Measurements from ENCODE around the gene NYAP1. TPM values are rescaled to one million over a fixed set of nuclear protein-coding genes. Genes with fewer than 3 reads are reported as not detected.

The NYAP1 gene
- total RNA-seq, 4 donors from 2014 or later: 0.41 to 1.4 TPM; not detected in 2

GRCh38 chr7:100471021-100471420 lies 12.7 kb upstream of the NYAP1 start:
- no peak for DNase-seq
- no peaks in the 10 kb centered on the region for H3K27me3 ChIP-seq
- 38% methylated on average over 4 of the region's 4 CpGs; no CpG with 5 or more reads in 1 of the 2 donors for WGBS, 2 donors (ENCODE audit: low coverage in 1 of 2)
- peaks cover 30 to 58% (median 30%) of the 10 kb centered on the region in 4 donors for H3K4me1 ChIP-seq
- intact Hi-C loops (cut with DNase I; ENCODE audit: low total_unique reads): loop anchor here (10.0 kb wide), 1 partner anchor 234 kb away; the partner anchor contains the start of gene POP7
- no peaks in the 10 kb centered on the region for H3K9me3 ChIP-seq
- in situ Hi-C loops (cut with MboI; ENCODE audit: low pct_ligation_motif_present in 1 of 4, low pct_unique_long_range_greater_than_20kb in 1 of 4, low sequenced_read_pairs in 3 of 4): loop anchor here (5.0 to 25.0 kb wide), 4 partner anchors 81 to 241 kb away; partner anchors contain the start of genes GIGYF1 (in 2 of the 4), EPO (in 1 of the 4) and POP7 (in 1 of the 4)
- peaks cover 0 to 12% (median 0%) of the 10 kb centered on the region in 4 donors for H3K36me3 ChIP-seq
- peak overlapping the region in 1 of 4 donors; percentile 25 for H3K27ac ChIP-seq
- H3K4me3 ChIP-seq: no peak overlapping the region
- TF ChIP-seq EP300 (IDR thresholded peaks at IDR 0.05; ENCODE audit: low read depth): no peak
- no peak for TF ChIP-seq POLR2AphosphoS5 (IDR thresholded peaks at IDR 0.05)
- no peak for TF ChIP-seq POLR2A (IDR thresholded peaks at IDR 0.05)
- TF ChIP-seq CTCF (IDR thresholded peaks at IDR 0.05): no peak

DNA sequence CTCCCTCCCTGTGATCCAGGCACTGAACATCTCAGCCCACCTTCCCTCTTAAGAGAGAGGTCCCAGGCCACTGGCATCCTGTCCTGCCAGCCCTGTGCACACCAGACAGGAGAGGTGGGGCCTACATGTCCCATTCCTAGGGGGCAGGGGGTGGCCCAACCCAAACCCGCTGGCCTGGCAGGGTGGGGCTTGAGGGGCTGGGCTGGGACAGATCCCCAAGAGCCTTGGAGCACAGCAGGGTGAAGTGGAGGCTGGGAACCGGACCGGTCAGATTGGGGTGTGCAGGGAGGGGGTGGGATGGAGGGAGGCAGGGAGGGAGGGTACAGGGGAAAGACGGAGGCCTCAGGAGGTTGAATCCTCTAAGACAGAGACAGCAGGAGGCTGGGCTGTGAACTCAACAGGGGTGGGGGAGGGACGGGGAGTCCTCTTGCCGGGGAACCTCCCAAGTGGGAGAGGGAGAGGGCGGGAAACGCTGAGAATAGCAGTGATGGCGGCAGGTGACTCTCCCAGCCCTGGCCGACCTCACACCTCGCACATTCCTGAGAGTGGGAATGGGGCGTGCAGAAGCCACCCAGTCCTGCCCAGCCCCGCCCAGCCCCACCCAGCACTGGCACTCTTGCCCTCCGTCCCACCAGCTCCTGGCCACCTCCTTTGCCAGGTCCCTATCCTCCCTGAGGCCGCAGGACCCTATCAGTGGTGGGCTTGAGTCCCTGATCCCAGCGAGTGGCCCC lies 11.4 kb upstream of the NYAP1 start:
- peaks cover 0 to 5% (median 0%) of the 10 kb centered on the region in 4 donors for H3K36me3 ChIP-seq
- no peaks in the 10 kb centered on the region for H3K9me3 ChIP-seq
- H3K4me3 ChIP-seq: no peak overlapping the region
- peaks cover 37 to 63% (median 38%) of the 10 kb centered on the region in 4 donors for H3K4me1 ChIP-seq
- DNase-seq: peak; percentile 38
- H3K27me3 ChIP-seq: no peaks in the 10 kb centered on the region
- in situ Hi-C loops (cut with MboI; ENCODE audit: low pct_ligation_motif_present in 1 of 4, low pct_unique_long_range_greater_than_20kb in 1 of 4, low sequenced_read_pairs in 3 of 4) (loop anchor here (5.0 to 25.0 kb wide), 4 partner anchors 80 to 240 kb away; partner anchors contain the start of genes GIGYF1 (in 2 of the 4), EPO (in 1 of the 4) and POP7 (in 1 of the 4)), intact Hi-C loops (cut with DNase I; ENCODE audit: low total_unique reads) (loop anchor here (10.0 kb wide), 1 partner anchor 233 kb away; the partner anchor contains the start of gene POP7)
- TF ChIP-seq POLR2AphosphoS5 (IDR thresholded peaks at IDR 0.05) (no peak), CTCF (IDR thresholded peaks at IDR 0.05) (no peak), EP300 (IDR thresholded peaks at IDR 0.05; ENCODE audit: low read depth) (no peak), POLR2A (IDR thresholded peaks at IDR 0.05) (no peak)
- H3K27ac ChIP-seq: peak overlapping the region; percentile 3 to 56 (median 42)
- 60 to 67% methylated on average over 4 to 16 of the region's 16 CpGs for WGBS, 2 donors (ENCODE audit: low coverage in 1 of 2)

DNA sequence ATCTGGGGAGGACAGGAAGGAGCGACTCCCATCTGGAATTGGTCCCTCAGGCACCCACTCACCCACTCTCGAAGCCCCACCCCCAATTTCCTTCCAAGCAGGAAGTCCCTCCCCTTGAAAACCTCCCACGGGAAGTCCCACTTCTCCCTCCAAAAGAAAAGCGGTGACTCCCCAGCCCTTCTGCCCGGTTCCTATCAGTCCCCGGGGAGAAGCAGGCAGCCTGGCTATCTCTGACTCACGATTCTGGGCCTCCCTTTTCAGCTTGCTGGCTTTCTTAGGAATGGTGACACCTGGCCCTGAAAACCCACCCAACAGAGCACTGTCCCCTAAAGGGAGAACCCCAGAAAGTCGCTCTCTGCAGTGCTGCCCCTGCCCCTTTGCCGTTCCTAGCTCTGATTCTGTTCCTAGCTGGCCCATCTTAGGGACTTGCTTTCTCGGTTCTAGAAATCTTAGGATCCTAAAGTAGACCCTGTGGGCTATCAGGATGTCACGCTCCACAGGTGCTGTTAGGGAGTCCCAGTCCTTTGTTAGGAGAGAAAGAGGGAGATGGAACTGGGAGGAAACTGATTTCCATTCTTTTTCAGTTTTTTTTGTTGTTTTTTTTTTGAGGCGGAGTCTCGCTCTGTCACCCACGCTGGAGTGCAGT lies 10.8 kb upstream of the NYAP1 start:
- H3K9me3 ChIP-seq: no peaks in the 10 kb centered on the region
- intact Hi-C loops (cut with DNase I; ENCODE audit: low total_unique reads): loop anchor here (10.0 kb wide), 1 partner anchor 232 kb away; the partner anchor contains the start of gene POP7
- TF ChIP-seq EP300 (IDR thresholded peaks at IDR 0.05; ENCODE audit: low read depth) (no peak), POLR2A (IDR thresholded peaks at IDR 0.05) (no peak)
- H3K36me3 ChIP-seq: peaks cover 0 to 5% (median 0%) of the 10 kb centered on the region in 4 donors
- no peak for DNase-seq
- H3K27ac ChIP-seq: peak overlapping the region; percentile 3 to 56 (median 42)
- H3K27me3 ChIP-seq: no peaks in the 10 kb centered on the region
- in situ Hi-C loops (cut with MboI; ENCODE audit: low pct_ligation_motif_present in 1 of 4, low pct_unique_long_range_greater_than_20kb in 1 of 4, low sequenced_read_pairs in 3 of 4): loop anchor here (5.0 to 25.0 kb wide), 4 partner anchors 79 to 239 kb away; partner anchors contain the start of genes GIGYF1 (in 2 of the 4), EPO (in 1 of the 4) and POP7 (in 1 of the 4)
- H3K4me1 ChIP-seq: peaks cover 39 to 70% (median 43%) of the 10 kb centered on the region in 4 donors
- no peak overlapping the region for H3K4me3 ChIP-seq
- 68 to 80% methylated on average over 1 to 14 of the region's 14 CpGs for WGBS, 2 donors (ENCODE audit: low coverage in 1 of 2)

DNA sequence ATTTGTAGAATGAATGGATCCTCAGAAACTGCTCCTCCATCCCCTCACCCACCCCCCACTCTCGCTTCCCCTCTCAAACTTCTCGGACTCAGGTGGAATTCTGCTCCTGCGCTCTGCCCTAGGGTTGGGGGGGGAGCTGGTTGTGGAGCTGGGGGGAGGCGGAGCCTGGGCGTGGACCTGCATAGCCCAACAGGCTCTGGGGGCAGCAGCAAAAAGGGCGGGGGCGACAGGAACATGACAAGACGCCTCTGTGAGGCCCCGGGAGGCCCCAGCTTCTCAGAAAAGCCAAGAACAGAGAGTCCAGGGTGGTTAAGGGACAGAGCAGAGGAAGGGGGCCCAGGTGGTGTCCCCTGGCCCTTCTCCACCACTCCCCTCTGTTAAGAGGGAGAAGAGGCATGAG lies 8.2 kb upstream of the NYAP1 start:
- peak overlapping the region; percentile 97 to 98 (median 98) for H3K27ac ChIP-seq
- no peak for DNase-seq
- intact Hi-C loops (cut with DNase I; ENCODE audit: low total_unique reads) (loop anchor here (10.0 kb wide), 1 partner anchor 229 kb away; the partner anchor contains the start of gene POP7), in situ Hi-C loops (cut with MboI; ENCODE audit: low pct_ligation_motif_present in 1 of 4, low pct_unique_long_range_greater_than_20kb in 1 of 4, low sequenced_read_pairs in 3 of 4) (loop anchor here in 1 of 4 donors (5.0 kb wide), 1 partner anchor 82 kb away; no protein-coding TSS in a partner anchor)
- H3K27me3 ChIP-seq: no peaks in the 10 kb centered on the region
- no peaks in the 10 kb centered on the region for H3K36me3 ChIP-seq
- TF ChIP-seq POLR2A (IDR thresholded peaks at IDR 0.05) (no peak), CTCF (IDR thresholded peaks at IDR 0.05) (no peak), POLR2AphosphoS5 (IDR thresholded peaks at IDR 0.05) (no peak), EP300 (IDR thresholded peaks at IDR 0.05; ENCODE audit: low read depth) (no peak)
- peaks cover 39 to 66% (median 46%) of the 10 kb centered on the region in 4 donors for H3K4me1 ChIP-seq
- no peaks in the 10 kb centered on the region for H3K9me3 ChIP-seq
- H3K4me3 ChIP-seq: peak overlapping the region in 1 of 4 donors; percentile 99
- WGBS, 2 donors (ENCODE audit: low coverage in 1 of 2): 31% methylated on average over 9 of the region's 9 CpGs; no CpG with 5 or more reads in 1 of the 2 donors

Data from transverse colon (tissue), 4 donors.